22Rv1 (cell line): Measurements from ENCODE around the gene ARHGAP26.

Experiments used
- CTCF ChIP-seq: fragments of 450-650 bp; IDR thresholded peaks from 2 replicates; pipeline ENCODE4 v1.5.1; 2017; ENCODE audit warnings: mild to moderate bottlenecking
- ZFX ChIP-seq: fragments of 450-650 bp; IDR thresholded peaks from 2 replicates; pipeline ENCODE4 v1.6.1; 2017; ENCODE audit warnings: antibody characterized with exemption, borderline replicate concordance

GRCh38 chr5:142720641-142721271 lies 49.4 kb upstream of the ARHGAP26 start:
- TF ChIP-seq CTCF (peak; percentile 37), ZFX (no peak)
